ENCODE results near the gene ERF.

ERF gene

DNA sequence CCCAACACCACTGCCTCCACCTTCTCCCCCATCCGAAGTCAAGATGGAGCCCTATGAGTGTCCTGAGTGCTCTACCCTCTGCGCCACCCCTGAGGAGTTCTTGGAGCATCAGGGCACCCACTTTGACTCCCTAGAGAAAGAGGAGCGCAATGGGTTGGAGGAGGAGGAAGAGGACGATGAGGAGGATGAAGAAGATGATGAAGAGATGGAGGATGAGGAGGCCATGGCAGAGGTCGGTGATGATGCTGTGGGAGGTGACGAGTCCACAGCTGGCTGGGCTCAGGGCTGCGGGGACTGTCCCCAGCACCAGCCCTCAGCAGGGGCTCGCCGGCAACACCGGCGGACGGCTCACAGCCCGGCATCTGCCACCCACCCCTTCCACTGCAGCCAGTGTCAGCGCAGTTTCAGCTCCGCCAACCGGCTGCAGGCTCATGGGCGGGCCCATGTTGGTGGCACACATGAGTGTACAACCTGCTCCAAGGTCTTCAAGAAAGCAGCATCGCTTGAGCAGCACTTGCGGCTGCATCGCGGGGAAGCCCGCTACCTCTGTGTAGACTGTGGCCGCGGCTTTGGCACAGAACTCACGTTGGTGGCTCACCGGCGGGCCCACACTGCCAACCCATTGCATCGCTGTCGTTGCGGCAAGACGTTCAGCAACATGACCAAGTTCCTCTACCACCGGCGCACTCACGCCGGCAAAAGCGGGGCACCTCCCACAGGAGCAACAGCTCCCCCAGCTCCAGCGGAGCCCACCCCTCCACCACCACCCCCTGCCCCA is 29.8 kb downstream of the ERF start:
- TF ChIP-seq CTCF (IDR thresholded peaks at IDR 0.05; ENCODE audit: low read depth, low read length) (no peak), POLR2A (IDR thresholded peaks at IDR 0.05; ENCODE audit: extremely low read depth, insufficient read length) (no peak), MYC (IDR thresholded peaks at IDR 0.05; ENCODE audit: low read depth, low read length) (no peak)
- TF ChIP-seq, protein P1, sequence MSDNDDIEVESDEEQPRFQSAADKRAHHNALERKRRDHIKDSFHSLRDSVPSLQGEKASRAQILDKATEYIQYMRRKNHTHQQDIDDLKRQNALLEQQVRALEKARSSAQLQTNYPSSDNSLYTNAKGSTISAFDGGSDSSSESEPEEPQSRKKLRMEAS (IDR thresholded peaks at IDR 0.05; ENCODE audit: low read depth, low read length) = no peak
- no peak for DNase-seq (ENCODE audit: low read depth)
- no peak overlapping the region for H3K4me3 ChIP-seq (ENCODE audit: low read depth, low read length)

DNA sequence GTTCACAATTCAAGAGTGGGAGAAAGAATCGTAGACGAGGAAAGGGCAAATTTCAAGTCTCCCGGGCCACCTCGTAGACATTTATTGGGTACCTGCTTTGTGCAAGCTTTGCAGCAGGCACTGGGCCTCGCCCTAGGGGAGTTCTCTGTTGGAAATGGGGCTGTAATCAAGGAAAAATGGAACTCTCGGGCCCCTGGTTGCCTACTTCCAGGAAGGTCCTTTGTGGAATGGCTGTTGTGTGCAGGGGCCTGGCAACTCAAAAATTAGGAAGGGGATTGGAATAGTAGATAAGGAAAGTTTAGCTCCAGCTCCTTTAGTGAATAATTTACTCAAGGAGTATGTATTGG is 34.2 kb downstream of the ERF start:
- DNase-seq (ENCODE audit: low read depth) = no peak
- H3K4me3 ChIP-seq (ENCODE audit: low read depth, low read length) = peak overlapping the region; percentile 95
- TF ChIP-seq MYC (IDR thresholded peaks at IDR 0.05; ENCODE audit: low read depth, low read length) (no peak), CTCF (IDR thresholded peaks at IDR 0.05; ENCODE audit: low read depth, low read length) (no peak), POLR2A (IDR thresholded peaks at IDR 0.05; ENCODE audit: extremely low read depth, insufficient read length) (no peak)
- TF ChIP-seq, protein P1 (IDR thresholded peaks at IDR 0.05; ENCODE audit: low read depth, low read length) = no peak

- TF ChIP-seq, protein P1 (IDR thresholded peaks at IDR 0.05; ENCODE audit: low read depth, low read length) = peak; percentile 77
- no peak for TF ChIP-seq CTCF (IDR thresholded peaks at IDR 0.05; ENCODE audit: low read depth, low read length)
- peak; percentile 35; the same call in 1 of the 2 replicates for TF ChIP-seq MYC (IDR thresholded peaks at IDR 0.05; ENCODE audit: low read depth, low read length)
- TF ChIP-seq POLR2A (IDR thresholded peaks at IDR 0.05; ENCODE audit: extremely low read depth, insufficient read length) = peak; percentile 64
- H3K4me3 ChIP-seq (ENCODE audit: low read depth, low read length) = peak within 1 kb of the TSS; percentile 95
- DNase-seq (ENCODE audit: low read depth) = peak; percentile 96
Measured at GRCh38 chr19:42219812-42220750, 34.8 kb downstream of the ERF start, which contains the start of gene ZNF526. TSS of gene ZNF526 (plus strand) at chr19:42220312. CDS start at chr19:42224404, 4,092 bp downstream.

GRCh38 chr19:42217520-42218437 is 37.1 kb downstream of the ERF start, which contains the start of gene DEDD2:
TSS of gene DEDD2 (minus strand) at chr19:42217677. CDS start at chr19:42217007, 670 bp downstream.
- TF ChIP-seq, protein P1 (IDR thresholded peaks at IDR 0.05; ENCODE audit: low read depth, low read length) = peak; percentile 36; the same call in 1 of the 2 replicates
- no peak for TF ChIP-seq CTCF (IDR thresholded peaks at IDR 0.05; ENCODE audit: low read depth, low read length)
- 0 out of 2 replicates have a peak, but pooled peaks have one; percentile 16 for TF ChIP-seq MYC (IDR thresholded peaks at IDR 0.05; ENCODE audit: low read depth, low read length)
- peak; percentile 55 for TF ChIP-seq POLR2A (IDR thresholded peaks at IDR 0.05; ENCODE audit: extremely low read depth, insufficient read length)
- H3K4me3 ChIP-seq (ENCODE audit: low read depth, low read length) = peak within 1 kb of the TSS; percentile 79
- peak; percentile 92 for DNase-seq (ENCODE audit: low read depth)
